ENCODE results near the gene MLLT10. TPM values are rescaled to one million over a fixed set of nuclear protein-coding genes. Genes with fewer than 3 reads are reported as not detected.

The MLLT10 gene
- total RNA-seq, 2 donors from 2014 or later: 31.5 to 34.0 TPM

GRCh38 chr10:21661935-21662334 is 127.9 kb downstream of the MLLT10 start:
- intact Hi-C loops (cut with DNase I): no loop called here
- no peak for DNase-seq (ENCODE audit: low spot score)

DNA sequence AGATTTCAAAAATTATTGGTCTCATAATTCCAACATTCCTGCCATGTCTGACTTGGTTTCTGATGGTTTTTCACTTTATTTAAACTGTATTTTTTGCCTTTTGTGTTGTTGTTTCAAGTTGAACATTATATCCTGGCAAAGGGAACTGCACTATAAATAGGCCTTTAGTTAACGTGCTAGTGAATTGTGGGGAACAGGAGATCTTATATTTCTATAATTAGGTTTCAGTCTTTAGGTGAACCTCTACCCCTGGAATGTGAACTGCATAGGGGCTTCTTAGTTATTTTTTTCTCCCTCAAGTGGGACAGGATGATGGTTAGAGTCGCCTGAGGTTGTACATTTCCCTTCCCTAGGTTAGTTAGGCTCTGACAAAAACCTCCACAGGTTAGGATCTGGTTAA is 128.6 kb downstream of the MLLT10 start:
- intact Hi-C loops (cut with DNase I): no loop called here
- no peak for DNase-seq (ENCODE audit: low spot score)

GRCh38 chr10:21668831-21669230 is 134.8 kb downstream of the MLLT10 start:
- intact Hi-C loops (cut with DNase I): no loop called here
- no peak for DNase-seq (ENCODE audit: low spot score)

DNA sequence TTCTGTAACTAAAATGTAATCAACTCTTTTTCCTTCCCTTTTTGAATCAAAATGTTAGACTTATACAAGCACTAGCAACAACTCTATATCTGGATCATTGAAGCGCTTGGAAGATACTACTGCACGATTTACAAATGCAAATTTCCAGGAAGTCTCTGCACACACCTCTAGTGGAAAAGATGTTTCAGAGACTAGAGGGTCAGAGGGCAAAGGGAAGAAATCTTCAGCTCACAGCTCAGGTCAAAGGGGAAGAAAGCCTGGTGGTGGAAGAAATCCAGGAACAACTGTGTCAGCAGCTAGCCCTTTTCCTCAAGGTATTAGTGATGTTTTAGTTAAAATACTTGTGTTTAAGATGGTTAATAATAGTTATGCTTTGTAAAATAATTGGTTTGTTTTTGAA is 136.4 kb downstream of the MLLT10 start:
- intact Hi-C loops (cut with DNase I): no loop called here
- DNase-seq (ENCODE audit: low spot score): no peak

- intact Hi-C loops (cut with DNase I): no loop called here
- DNase-seq (ENCODE audit: low spot score): no peak
Measured at GRCh38 chr10:21673668-21674067, 139.6 kb downstream of the MLLT10 start.

- no peak for DNase-seq (ENCODE audit: low spot score)
- intact Hi-C loops (cut with DNase I): no loop called here
Measured at GRCh38 chr10:21675157-21675796, 141.2 kb downstream of the MLLT10 start.

GRCh38 chr10:21677551-21677950 is 143.5 kb downstream of the MLLT10 start:
- DNase-seq (ENCODE audit: low spot score): no peak
- intact Hi-C loops (cut with DNase I): no loop called here

- intact Hi-C loops (cut with DNase I): no loop called here
- DNase-seq (ENCODE audit: low spot score): no peak
Measured at GRCh38 chr10:21681156-21681555, 147.1 kb downstream of the MLLT10 start.

DNA sequence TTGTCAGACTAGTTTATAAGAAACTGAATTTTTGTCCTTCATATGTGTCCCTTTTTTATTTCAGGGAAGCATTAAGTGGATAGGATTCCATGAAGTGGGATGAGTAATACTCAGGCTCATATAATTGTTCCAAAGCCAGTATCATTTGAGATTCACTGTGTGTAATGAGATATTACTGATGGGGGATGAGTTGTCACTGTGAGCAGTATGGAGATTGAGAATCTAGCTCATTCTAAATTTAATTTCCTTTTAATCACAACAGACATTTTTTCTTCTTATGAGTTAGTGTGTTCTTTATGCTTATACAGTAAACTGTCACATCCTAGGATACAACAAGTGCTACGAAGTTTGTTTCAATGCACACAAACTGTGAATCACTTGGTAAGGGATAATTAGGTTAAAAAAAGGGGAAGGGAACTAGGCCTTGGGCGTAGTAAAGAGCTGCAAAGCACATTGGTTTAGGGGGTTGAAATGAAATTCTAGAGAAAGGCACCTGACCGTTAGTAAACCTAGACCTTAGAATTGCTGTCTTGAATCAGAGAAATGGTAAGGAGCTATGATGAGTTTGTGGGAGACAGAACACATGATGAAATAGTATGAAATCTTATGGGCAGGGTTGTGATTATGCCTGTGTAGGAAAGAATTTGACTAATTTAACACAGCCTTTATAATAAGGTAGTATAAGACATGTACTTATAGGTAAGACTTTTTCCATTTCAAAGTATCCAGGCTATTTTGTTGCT is 153.4 kb downstream of the MLLT10 start:
- DNase-seq (ENCODE audit: low spot score): no peak
- intact Hi-C loops (cut with DNase I): no loop called here

DNA sequence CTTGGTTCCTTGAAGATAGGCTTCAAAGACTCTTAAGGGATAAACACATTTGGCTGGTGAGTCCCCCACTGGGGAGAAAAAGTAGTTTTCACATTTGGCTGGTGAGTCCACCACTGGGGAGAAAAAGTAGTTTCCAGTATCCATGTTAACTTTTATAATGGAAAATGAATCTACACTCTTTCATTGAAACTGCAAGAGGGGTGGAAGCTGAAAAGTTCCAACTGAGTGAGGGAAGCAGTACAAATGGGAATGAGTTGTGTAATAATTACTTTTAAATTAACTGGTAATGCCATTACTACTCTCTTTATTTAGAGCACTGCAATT is 153.9 kb downstream of the MLLT10 start:
- intact Hi-C loops (cut with DNase I): no loop called here
- no peak for DNase-seq (ENCODE audit: low spot score)

DNA sequence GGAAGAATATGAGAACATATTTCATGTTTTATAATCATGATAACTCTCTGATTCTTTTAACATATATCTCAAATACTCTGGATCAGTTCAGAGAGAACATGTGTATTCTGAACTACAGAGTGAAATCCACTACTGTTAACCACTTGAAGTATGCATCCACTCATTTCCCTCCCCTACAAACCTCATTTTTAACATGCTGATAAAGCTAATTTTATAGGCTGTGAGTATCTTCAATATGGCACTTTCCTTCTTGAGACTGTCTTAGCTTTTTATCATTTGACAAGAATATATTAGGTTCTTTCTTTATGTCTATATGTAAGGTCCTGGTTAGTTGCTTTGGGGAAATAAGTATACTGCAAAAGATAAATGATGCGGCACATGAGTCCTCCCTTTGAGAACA is 154.8 kb downstream of the MLLT10 start:
- intact Hi-C loops (cut with DNase I): no loop called here
- no peak for DNase-seq (ENCODE audit: low spot score)

DNA sequence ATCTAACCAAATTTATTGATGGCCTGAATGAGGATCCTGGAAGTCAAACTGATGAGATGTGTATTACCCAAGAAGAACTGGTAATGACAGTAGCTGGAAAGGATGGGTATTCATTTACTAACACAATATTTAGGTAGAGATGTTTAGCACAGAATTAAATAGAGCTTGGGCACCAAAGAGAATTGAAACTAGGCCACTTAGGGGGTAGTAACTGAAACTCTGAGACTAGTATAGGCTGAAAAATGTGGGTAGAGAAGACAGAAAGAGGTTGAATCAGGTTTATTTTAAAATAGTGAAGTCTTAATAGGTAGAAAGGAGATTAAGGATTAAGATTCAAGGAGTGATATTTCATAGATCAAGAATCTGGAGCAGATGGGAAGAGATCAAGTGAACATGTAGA is 155.8 kb downstream of the MLLT10 start:
- no peak for DNase-seq (ENCODE audit: low spot score)
- intact Hi-C loops (cut with DNase I): no loop called here

DNA sequence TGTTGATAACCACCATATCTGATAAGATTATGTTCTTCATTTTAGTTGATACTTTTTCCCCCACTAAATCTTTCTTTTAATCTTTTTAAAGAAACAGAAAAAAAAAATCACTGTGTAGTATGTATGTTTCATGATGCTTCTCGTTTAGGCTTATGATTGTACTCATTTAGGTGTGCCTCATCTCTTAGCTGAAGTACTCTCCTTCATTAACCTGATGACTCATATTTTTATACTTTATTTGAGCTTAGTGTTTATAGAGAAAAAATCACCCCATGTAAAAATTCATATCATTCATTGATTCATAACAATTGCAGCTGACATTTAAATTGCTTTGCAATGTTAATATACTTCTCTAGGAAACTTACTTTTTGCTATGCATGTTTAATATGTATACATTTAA is 158.9 kb downstream of the MLLT10 start:
- intact Hi-C loops (cut with DNase I): no loop called here
- no peak for DNase-seq (ENCODE audit: low spot score)

- DNase-seq (ENCODE audit: low spot score): no peak
- intact Hi-C loops (cut with DNase I): no loop called here
Measured at GRCh38 chr10:21693418-21693817, 159.4 kb downstream of the MLLT10 start.

- intact Hi-C loops (cut with DNase I): no loop called here
- DNase-seq (ENCODE audit: low spot score): no peak
Measured at GRCh38 chr10:21694631-21695030, 160.6 kb downstream of the MLLT10 start.

DNA sequence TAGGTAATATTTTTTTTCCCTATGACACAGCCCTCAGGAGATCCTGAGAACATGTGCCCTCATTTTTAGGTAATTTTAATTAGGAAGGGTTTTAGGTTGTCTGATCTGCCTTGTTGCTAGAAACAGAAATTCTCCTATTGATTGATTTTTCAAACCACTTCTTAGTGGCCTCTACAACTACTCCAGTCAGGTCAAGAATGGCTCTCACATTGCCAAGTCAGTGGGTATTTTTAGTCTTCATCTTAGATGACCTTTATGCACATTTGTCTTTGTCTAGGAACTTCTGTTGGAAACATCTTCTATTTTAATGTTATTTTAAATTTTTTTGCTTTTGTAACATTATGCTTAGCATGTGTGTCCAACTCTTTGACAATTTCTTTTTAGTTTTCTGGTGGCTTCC is 162.3 kb downstream of the MLLT10 start:
- DNase-seq (ENCODE audit: low spot score): no peak
- intact Hi-C loops (cut with DNase I): no loop called here

- no peak for DNase-seq (ENCODE audit: low spot score)
- intact Hi-C loops (cut with DNase I): no loop called here
Measured at GRCh38 chr10:21699575-21699974, 165.5 kb downstream of the MLLT10 start.

DNA sequence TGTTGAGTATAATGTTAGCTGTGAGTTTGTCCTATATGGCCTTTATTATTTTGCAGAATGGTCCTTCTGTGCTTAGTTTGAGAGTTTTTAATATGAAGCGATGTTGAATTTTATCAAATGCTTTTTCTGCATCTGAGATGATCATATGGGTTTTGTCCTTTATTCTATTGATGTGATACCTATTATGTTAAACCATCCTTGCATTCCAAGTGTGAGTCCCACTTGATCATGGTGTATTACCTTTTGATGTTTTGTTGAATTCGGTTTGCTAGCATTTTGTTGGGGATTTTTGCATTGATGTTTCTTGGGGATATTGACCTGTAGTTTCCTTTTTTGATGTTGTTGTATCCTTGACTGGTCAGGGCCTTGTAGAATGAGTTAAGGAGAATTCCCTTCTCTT is 166.4 kb downstream of the MLLT10 start:
- no peak for DNase-seq (ENCODE audit: low spot score)
- intact Hi-C loops (cut with DNase I): loop anchor here in 1 of 2 donors (5.0 kb wide), 1 partner anchor 918 kb away; no protein-coding TSS in a partner anchor

DNA sequence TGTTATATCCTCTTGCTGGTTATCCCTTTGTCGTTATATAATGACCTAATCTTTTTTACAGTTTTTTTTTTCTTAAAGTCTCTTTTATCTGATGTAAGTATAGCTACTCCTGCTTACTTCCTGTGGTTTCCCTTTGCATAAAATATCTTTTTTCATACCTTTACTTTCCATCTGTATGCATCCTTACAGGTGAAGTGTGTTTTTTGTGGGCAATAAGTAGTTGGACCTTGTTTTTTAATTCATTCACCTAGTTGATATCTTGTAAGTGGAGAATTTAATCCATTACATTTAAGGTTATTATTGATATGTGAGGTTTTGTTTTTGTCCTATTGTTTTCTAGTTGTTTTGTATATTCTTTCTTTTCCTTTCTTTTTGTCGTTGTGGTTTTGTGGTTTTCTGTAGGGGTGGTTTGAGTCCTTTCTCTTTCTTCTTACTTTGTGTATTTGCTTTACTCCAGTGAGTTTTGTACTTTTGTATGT is 168.6 kb downstream of the MLLT10 start:
- intact Hi-C loops (cut with DNase I): loop anchor here in 1 of 2 donors (5.0 kb wide), 1 partner anchor 920 kb away; no protein-coding TSS in a partner anchor

GRCh38 chr10:21705142-21705827 is 171.3 kb downstream of the MLLT10 start:
- intact Hi-C loops (cut with DNase I): no loop called here

More for the DNA sequence above, 168.6 kb downstream of the MLLT10 start:
- DNase-seq (ENCODE audit: low spot score): no peak

GRCh38 chr10:21705828-21706176 is 171.8 kb downstream of the MLLT10 start:
- intact Hi-C loops (cut with DNase I): no loop called here
- no peak for DNase-seq (ENCODE audit: low spot score)

More at GRCh38 chr10:21705142-21705827, 171.3 kb downstream of the MLLT10 start:
- no peak for DNase-seq (ENCODE audit: low spot score)

Data from posterior vena cava (tissue), 2 donors.